ENCODE data around the gene TRIM24. TPM values are rescaled to one million over a fixed set of nuclear protein-coding genes. Genes with fewer than 3 reads are reported as not detected.

The TRIM24 gene
- total RNA-seq, 1 donor from 2014 or later = 28.2 TPM

DNA sequence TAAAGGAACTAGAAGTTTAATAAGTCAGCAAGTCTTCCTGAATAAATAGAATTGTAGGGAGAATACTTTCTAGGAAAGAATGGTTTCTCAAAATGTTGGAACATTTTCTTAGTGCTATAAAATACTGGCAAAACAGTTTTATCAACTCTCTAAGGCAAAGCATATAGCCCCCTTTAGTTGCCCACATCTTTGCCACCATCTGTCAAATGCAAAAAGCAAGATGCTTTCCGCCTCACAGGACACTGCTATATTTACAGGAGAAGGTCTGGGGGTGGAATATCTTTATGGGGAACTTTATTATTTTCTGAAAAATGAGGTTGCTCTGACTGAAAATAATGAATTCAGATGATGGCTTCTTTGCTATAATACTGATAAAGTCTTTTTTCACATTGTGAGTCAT lies 162.8 kb downstream of the TRIM24 start:
- no peak for DNase-seq (ENCODE audit: low read depth)

DNA sequence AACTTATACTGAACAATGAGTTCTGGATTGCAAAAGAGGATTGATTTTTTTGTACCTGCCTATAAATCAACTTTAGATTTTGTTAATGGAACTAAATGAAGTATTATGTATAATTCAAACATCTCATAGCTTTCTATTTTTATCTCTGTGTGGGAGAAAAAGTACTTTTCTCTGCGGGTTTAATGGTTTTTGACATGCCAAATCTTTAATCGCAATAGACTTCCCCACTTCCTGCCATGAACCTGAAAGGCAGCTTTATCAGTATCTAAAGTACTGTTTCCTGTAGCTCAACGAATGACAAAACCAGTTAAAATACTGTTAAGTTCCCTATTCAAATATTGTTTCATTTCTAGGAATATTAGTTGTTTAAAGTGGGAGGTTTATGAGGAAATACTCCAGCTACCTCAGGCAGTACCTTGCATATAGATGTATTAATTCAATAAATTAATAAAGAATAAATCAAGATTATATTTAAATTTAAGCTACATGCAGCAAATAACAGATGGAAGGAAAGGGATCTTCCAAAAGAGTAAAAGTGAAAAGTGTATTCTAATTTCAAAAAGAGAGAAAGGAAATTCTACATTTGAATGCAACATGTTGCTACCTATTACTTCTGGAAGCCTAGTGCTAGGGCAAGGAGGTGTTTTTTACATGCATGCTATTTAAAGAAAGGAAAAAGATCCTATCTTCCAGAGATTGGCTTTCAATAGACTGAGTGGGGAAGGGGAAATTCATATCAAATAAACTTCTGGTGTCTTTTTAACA lies 165.2 kb downstream of the TRIM24 start:
- DNase-seq (ENCODE audit: low read depth) = no peak

DNA sequence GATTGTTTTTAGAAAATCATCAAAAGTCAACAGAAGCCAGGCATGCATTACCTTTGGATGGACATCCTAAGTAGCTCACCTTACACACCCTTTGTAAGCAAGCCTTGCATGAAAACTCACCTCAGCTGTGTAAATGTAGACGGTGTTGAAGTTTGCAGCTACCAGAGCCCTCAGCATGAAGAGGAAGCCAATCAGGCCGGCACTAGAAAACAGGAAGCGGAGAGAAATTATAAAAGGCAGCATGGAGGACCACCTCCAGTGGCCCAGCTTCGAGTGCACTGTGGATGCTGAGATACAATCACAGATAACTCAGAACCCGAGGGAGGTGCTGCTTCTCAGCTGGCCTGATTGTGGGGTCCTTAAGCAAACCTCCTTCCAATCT lies 165.8 kb downstream of the TRIM24 start:
- DNase-seq (ENCODE audit: low read depth) = no peak

DNA sequence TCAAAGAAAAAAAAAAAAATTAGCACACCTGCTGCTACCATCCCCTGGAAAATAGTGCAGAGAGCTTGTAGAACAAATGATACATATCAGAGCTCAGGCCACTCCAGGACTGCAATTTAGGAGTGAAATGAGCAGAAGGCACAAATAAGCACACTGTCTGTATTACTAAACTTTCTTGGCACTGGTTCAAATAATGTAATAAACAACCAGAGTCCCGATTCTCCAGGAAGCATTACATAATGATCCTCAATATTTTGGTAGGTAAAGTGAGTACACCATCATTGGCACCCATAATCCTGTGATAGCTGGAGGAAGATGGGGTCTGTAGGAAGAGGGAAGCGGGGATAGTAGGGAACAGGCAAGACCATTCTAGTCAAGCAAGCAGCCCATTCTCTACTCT lies 166.8 kb downstream of the TRIM24 start:
- DNase-seq (ENCODE audit: low read depth) = no peak

DNA sequence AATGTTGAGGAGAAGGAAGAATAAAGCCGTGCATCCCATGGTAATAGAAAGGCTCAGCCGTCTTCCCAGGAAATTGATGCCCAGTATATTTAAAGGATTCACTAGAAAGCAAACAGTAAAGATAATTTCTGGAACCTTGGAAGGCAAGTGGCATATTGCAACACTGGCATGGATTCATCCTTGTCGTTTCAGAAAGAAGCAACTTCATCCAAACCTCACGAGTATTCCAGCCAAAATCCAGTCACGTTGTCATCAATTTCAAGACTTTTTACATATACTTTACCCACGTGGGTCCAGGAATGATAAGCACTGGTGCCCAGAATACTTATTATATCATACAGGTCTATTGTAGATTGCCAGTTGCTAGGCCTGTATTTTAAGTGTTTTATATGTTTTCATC lies 167.3 kb downstream of the TRIM24 start:
- no peak for DNase-seq (ENCODE audit: low read depth)

DNA sequence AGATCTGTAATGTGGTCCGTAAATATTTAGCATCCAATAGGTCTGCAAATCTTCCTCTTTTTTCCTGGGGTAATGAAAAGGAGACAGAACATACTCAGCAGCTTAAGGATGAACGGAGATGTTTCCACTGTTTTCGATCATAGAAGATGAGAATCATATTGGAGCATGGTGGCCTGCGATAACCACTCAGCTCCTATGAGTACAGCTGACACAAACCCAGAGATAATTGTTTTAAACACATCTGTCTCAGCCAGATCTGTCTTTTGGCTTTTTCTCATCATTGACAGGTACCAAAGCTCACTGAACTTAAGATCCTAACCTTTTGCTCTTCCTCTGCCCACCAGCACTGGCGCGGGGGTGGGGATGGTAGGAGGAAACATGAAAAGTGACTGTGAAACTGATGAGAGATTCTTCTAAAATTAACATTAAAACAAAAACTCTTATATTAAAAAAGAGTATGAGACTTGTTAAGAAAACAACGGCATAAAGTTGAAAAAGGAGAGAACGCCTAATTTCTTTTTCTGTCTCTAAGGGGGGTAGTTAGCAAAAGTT lies 170.1 kb downstream of the TRIM24 start:
- no peak for DNase-seq (ENCODE audit: low read depth)

DNA sequence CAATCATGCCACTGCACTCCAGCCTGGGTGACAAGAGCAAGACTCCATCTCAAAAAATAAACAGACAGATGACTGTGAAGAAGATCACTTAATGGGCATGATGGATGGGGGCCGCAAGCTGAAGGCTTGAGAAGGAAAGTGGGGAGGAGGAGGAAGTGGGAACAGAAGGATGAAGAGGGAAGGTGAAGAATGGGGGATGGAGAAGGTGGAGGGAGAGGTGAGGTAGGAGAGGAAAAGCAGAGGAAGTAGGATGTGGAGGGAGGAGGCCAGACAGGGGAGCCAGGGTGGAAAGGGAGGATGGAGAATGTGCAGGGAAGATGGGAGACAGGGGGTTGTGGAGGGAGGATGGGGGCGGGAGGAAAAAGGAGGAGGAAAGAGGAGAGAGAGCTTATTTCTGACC lies 172.3 kb downstream of the TRIM24 start:
- DNase-seq (ENCODE audit: low read depth) = no peak

DNA sequence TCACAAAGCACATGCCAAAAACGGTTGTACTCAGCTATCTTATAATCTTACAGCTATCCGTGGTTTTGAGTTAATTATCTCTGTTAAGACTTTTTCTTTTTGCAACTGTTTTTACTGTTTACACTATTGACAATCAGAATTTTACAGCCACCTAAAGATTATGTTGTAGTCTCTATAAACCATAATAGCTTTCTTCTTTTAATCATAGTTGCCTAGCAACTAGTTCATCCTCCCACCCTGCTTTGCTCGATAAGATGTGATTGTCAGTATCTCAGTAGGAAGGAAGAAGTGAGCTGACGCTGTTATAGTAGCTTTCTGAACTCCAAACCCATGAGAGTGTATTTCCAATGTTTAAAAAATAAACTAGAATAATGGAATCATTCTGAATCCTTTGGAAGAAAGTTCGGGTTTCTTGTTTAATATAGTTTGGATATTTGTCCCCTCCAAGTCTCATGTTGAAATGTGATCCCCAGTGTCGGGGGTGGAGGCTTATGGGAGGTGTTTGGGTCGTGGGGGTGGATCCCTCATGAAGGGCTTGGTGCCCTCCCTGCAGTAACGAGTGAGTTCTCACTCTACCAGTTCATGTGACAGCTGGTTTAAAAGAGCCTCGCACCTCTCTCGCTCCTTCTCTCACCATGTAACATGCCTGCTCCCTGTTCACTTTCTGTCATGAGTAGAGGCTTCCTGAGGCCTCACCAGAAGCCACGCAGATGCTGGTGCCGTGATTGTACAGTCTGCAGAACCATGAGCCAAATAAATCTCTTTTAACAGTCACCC lies 173.0 kb downstream of the TRIM24 start:
- DNase-seq (ENCODE audit: low read depth) = no peak

Other genes with a start within 250 kb of the TRIM24 start
- not detected in 2 replicates for gene SVOPL, start 241.1 kb downstream of the TRIM24 start, total RNA-seq